Retinal pigment epithelial cell (primary cell): Measurements from ENCODE around the gene CTSW.

Experiments used
- DNase-seq: peaks from one replicate; pipeline ENCODE4 v3.0.0-alpha.2; 2010; ENCODE audit warnings: low read depth
- H3K4me3 ChIP-seq: 2 replicates; pipeline ENCODE4 v1.5.1; 2011; ENCODE audit warnings: mild to moderate bottlenecking, low read length, control low read depth, moderate library complexity
- TF ChIP-seq, protein P1 (sequence below): conservative IDR thresholded peaks from 2 replicates; pipeline ENCODE4 v1.5.1; 2011; ENCODE audit warnings: low read depth, low read length, control low read depth, inconsistent platforms

CTSW gene

DNA sequence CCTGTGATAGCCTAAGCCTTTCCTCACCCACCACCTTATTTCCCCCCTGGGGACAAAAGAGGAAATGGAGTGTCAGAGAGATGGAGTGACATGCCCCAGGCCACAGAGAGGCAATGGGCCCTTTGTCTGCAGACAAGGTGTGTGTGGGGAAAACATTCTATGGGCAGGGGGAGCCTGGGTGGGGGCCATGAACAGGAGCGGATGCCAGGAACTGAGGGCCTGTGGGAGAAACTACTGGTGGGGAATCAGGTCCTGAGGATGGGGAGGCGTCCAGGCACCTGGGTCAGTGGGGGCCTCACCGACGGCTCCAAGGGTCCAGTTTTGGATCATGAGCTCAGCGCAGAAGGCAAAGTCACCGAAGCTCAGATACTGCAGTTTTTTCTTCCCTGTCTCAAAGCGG lies 5.6 kb downstream of the CTSW start:
- H3K4me3 ChIP-seq = no peak overlapping the region
- DNase-seq = no peak
- TF ChIP-seq, protein P1, sequence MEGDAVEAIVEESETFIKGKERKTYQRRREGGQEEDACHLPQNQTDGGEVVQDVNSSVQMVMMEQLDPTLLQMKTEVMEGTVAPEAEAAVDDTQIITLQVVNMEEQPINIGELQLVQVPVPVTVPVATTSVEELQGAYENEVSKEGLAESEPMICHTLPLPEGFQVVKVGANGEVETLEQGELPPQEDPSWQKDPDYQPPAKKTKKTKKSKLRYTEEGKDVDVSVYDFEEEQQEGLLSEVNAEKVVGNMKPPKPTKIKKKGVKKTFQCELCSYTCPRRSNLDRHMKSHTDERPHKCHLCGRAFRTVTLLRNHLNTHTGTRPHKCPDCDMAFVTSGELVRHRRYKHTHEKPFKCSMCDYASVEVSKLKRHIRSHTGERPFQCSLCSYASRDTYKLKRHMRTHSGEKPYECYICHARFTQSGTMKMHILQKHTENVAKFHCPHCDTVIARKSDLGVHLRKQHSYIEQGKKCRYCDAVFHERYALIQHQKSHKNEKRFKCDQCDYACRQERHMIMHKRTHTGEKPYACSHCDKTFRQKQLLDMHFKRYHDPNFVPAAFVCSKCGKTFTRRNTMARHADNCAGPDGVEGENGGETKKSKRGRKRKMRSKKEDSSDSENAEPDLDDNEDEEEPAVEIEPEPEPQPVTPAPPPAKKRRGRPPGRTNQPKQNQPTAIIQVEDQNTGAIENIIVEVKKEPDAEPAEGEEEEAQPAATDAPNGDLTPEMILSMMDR = no peak

DNA sequence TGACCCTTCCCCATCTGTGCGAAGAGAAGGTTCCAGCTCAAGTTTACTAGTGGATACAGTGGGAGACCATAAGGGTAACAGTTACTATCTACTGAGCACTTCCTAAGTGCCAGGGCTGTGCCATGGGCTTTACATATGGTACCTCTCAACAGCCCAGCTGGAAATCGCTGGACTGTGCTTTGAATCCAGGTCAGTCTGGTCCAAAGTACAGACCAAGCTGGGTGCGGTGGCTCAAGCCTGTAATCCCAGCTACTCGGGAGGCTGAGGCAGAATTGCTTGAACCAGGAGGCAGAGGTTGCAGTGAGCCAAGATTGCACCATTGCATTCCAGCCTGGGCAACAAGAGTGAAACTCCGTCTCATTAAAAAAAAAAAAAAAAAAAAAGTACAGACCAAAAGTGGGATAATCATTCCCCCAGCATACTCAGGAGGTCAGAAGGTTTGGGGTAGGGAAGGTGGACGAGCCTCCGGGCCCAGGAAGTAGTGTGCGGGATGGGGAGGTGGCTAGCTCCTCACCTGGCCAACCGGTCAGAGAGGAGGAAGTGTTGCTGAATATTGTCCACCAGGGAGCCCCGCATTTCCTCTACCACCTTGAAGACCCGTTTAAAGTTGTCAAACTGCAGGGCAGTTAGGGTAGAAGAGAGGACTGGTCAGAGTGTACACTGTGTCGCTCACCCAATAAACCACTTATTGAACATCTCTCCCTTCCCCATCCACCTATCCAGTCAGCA lies 6.3 kb downstream of the CTSW start:
- TF ChIP-seq, protein P1 = no peak
- DNase-seq = no peak

DNA sequence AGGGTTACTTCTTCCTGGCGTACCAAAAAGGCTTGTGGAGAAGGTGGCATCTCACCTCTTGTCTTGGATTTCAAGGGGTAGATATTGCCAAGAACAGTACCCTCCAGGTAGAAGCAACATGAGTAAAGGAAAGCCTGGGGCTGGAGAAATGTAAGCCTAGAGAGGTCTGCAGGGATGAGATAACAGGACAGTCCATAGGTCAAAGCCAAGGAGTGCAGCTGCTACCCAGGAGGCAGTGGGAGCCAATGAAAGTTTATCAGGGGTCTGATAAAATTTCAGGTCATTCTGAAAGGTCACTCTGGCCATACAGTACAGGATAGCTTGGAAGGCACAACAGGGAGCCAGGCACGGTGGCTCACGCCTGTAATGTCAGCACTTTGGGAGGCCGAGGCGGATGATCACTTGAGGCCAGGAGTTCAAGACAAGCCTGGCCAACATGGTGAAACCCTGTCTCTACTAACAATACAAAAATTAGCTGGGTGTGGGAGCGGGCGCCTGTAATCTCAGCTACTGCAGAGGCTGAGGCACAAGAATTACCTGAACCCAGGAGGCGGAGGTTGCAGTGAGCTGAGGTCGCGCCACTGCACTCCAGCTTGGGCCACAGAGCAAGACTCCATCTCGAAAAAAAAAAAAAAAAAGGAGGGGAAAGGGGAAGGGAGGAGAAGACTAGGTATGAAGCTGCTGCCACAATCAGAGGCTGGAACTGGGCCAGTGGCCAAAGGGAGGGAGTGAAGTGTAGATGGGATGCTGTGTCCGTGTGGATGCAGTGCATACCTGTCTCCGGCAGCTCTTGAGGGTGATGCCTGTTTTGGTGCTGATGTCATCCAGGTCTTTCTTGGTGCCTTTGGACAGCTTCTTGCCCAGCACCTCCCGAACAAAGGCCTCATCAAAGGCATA lies 7.4 kb downstream of the CTSW start:
- no peak for DNase-seq
- peak overlapping the region; percentile 85 for H3K4me3 ChIP-seq
- TF ChIP-seq, protein P1 = no peak

More for the DNA sequence above, 6.3 kb downstream of the CTSW start:
- no peak overlapping the region for H3K4me3 ChIP-seq

DNA sequence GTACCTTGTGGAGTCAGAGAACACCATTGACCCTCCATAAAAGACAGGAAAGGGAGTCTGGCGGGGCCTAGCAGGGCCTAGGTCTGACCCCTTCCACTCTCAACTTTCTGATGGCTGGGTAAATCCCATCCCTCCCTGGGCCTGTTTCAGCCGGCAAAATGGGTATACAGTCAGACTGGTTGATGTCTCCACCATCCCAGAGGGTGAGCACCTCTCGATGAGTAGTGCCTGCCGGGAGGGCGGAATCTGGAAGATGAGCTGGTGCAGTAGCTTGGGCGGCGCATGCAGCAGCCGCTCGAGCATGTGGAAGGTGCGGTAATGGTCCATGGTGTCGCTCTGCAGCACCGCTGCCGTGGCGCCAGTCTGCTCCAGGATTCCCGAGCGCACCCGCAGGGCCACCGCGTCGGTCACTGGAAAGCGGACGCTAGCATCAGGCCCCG lies 8.1 kb downstream of the CTSW start:
- peak overlapping the region; percentile 85 for H3K4me3 ChIP-seq
- no peak for DNase-seq
- TF ChIP-seq, protein P1 = no peak

DNA sequence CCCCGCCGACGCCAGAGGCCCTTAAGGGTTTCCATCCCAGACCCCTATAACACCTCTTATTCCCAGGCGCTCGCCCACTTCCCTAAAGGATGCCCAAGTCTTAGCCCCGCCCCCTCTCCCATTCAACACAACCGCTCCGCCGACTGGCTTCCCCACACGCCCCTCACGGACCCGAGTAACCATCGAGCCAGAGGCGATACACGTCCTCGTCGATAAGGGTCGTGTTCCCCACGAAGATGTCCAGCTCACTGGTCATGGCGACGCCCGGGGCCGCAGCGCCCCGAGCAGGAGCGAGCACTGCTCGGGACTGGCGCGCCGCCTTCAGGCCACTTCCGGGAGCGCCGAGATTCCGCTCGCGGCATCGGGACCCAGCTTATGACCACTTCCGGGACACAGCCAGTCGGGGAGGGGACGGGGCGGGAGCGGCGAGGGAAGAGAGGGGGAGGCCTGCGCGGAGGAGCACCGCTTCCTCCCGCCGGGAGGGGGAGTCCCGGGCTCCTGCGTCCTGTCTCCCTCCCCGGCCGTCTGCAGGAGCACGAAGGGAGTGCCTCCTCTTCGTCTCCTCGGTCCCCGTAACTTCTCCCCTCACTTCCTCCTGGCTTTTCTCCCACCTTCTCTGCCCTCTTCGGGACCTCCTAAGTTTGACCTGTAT lies 8.7 kb downstream of the CTSW start, which contains the start of gene FIBP:
Gene FIBP (minus strand): TSS at position 309 of the 652 bp plus-strand sequence. CDS start 53 bp downstream, at position 256.
- TF ChIP-seq, protein P1 = peak; percentile 73
- peak within 1 kb of the TSS; percentile 85 for H3K4me3 ChIP-seq
- DNase-seq = peak; percentile 88

DNA sequence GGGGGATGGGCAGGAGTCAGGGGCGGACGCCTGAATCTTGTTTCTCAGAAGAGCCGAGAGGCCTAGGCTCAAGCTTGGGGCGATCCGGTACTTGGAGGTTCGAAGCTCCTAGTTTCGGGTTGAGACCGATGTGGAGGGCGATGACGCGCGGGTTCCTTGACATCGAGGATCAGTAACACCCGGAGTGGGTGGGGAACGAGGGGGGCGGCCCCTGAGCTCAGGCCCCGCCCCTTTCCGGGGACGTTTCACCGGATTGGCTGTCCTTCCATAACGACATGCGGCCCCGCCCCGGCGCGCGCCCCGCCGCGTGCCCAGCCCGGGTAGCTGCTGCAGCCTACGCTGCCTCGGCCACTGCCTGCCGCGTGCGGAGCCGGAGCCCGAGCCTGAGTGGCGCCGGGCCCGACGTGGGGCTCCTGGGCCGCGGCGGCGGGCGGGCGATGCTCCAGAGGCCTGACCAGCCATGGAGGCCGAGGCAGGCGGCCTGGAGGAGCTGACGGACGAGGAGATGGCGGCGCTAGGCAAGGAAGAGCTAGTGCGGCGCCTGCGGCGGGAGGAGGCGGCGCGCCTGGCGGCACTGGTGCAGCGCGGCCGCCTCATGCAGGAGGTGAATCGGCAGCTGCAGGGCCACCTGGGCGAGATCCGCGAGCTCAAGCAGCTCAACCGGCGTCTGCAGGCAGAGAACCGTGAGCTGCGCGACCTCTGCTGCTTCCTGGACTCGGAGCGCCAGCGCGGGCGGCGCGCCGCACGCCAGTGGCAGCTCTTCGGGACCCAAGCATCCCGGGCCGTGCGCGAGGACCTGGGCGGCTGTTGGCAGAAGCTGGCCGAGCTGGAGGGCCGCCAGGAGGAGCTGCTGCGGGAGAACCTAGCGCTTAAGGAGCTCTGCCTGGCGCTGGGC lies 10.9 kb downstream of the CTSW start, which contains the start of gene CCDC85B:
Gene CCDC85B (plus strand): TSS at position 350 of the 895 bp plus-strand sequence. CDS start 111 bp downstream, at position 461.
- TF ChIP-seq, protein P1 = peak; percentile 17
- peak within 1 kb of the TSS; percentile 68 for H3K4me3 ChIP-seq
- peak; percentile 68 for DNase-seq
